ENCODE measurements around the gene NELFB.

Gene NELFB

GRCh38 chr9:137224830-137225694, 30.1 kb upstream of the NELFB start, which contains the start of gene CYSRT1:
Gene CYSRT1, plus strand, starts transcription at chr9:137225174. Its CDS starts 448 bp downstream, at chr9:137225622.
- DNase-seq, result no peak

GRCh38 chr9:137225699-137226331, 29.3 kb upstream of the NELFB start:
- DNase-seq, result no peak

- no peak for DNase-seq
Observed at GRCh38 chr9:137226338-137227053, 28.6 kb upstream of the NELFB start.

GRCh38 chr9:137227054-137227852, 27.9 kb upstream of the NELFB start, which contains the start of gene RNF224:
Gene RNF224, plus strand, starts transcription at chr9:137227502. Its CDS starts 834 bp downstream, at chr9:137228336.
- DNase-seq, result peak; percentile 64

- DNase-seq, result no peak
Observed at GRCh38 chr9:137227853-137228505, 27.1 kb upstream of the NELFB start.

GRCh38 chr9:137228506-137228967, 26.6 kb upstream of the NELFB start:
- no peak for DNase-seq

GRCh38 chr9:137228968-137229896, 25.9 kb upstream of the NELFB start:
- DNase-seq, result no peak

- DNase-seq, result no peak
Observed at GRCh38 chr9:137229903-137230704, 25.0 kb upstream of the NELFB start.

- DNase-seq, result no peak
Observed at GRCh38 chr9:137230705-137231371, 24.3 kb upstream of the NELFB start, which contains the start of gene SLC34A3. Gene SLC34A3, plus strand, starts transcription at chr9:137230901. Its CDS starts 802 bp downstream, at chr9:137231703.

- no peak for DNase-seq
Observed at GRCh38 chr9:137231372-137232039, 23.6 kb upstream of the NELFB start.

GRCh38 chr9:137232101-137232500, 23.0 kb upstream of the NELFB start:
- no peak for DNase-seq

GRCh38 chr9:137232510-137232909, 22.6 kb upstream of the NELFB start:
- DNase-seq, result no peak

- no peak for DNase-seq
Observed at GRCh38 chr9:137233143-137233980, 21.8 kb upstream of the NELFB start.

- DNase-seq, result no peak
Observed at GRCh38 chr9:137234055-137234697, 21.0 kb upstream of the NELFB start.

- no peak for DNase-seq
Observed at GRCh38 chr9:137234758-137235423, 20.2 kb upstream of the NELFB start.
